Stimulated activated CD8-positive, alpha-beta memory T cell treated with anti-CD3 and anti-CD28 coated beads, Interleukin-2, amount 100 ng/mL, for 1 hour (primary cell): Measurements from ENCODE around the gene SLF1.
"Not testable (repeated sequence)": the region's sequence is repeated elsewhere in the genome, so short reads cannot be mapped to it uniquely, and the experiment has no call there.

Experiments
- DNase-seq, 2 donors: peaks; one replicate each; pipeline ENCODE4 v3.0.0-alpha.2; 2020; ENCODE audit warnings: low read depth in 2 of 2

The SLF1 gene

DNA sequence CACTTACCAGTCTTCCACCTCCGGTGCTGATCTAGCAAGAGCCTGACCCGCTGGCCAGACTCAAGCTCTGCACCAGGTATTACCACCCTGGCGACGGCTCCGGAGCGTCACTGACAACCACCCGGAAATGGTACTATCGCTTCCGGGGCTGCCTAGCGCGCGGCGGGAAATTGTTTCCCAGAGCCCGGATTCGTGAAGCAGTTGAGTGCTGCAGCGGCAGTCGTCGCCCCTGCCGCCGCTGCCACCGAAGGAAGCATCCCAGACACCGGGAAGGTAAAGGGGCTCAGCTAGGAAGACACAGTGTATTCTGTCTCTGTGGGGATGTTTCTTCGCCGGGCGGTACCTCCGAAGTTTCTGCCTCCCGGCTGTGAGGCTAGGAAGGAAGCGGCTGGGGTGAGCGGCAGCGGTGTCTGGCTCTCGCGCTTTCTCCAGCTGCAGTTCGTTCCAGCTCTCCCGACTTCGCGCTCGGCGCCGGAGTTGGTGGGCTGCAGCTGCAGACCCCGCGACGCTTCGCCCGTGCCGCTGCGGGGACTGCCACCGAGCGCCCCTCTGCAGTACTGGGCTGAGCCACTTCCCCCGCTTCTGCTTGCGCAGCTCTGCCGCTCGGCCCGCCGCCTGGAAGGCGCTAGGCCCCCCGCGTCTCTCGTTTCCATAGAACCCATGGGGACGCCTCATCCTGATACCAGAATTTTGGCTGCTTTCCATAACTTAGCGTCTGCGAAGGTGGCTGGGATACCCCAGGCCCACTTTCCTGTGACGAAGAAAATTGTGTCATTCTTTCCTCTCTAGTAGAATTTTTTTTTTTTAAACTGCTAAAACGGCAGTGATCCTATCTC, at the start of gene SLF1, which contains the start of gene KIAA0825:
Gene SLF1 (plus strand): TSS at position 177 of the 836 bp plus-strand sequence. CDS start 10,142 bp downstream, outside the sequence.
Gene KIAA0825 (minus strand): TSS at position 112 of the 836 bp plus-strand sequence. CDS start 81,478 bp downstream, outside the sequence.
- DNase-seq: peak; percentile 70 to 75

- DNase-seq: no peak
These were observed 47.1 kb upstream of the SLF1 start for GRCh38 chr5:94571415-94571814.

DNA sequence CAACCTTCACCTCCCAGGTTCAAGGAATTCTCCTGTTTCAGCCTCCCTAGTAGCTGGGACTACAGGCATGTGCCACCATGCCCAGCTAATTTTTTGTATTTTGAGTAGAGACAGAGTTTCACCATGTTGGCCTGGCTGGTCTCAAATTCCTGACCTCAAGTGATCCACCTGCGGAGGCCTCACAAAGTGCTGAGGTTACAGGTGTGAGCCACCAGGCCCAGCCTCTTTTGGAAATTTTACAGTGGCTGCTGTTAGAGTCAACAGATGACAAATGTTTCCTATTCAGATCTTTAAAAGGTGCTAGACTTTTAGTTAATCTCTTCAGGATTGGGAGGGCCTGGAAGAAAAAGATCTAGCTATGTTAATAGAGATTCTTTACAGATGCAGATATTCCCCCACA, 45.1 kb upstream of the SLF1 start:
- not testable (repeated sequence) for DNase-seq

- no peak for DNase-seq
These were observed 43.3 kb upstream of the SLF1 start for GRCh38 chr5:94575196-94575595.

- DNase-seq: no peak
These were observed 40.8 kb upstream of the SLF1 start for GRCh38 chr5:94577466-94578245.

- no peak for DNase-seq
These were observed 23.1 kb upstream of the SLF1 start for GRCh38 chr5:94595281-94595840.

GRCh38 chr5:94613583-94613982, 4.9 kb upstream of the SLF1 start:
- no peak for DNase-seq

GRCh38 chr5:94614156-94614805, 4.2 kb upstream of the SLF1 start:
- no peak for DNase-seq

- no peak for DNase-seq
These were observed 2.6 kb upstream of the SLF1 start for GRCh38 chr5:94615862-94616261.

- no peak for DNase-seq
These were observed 408 bp upstream of the SLF1 start for GRCh38 chr5:94618029-94618492.

DNA sequence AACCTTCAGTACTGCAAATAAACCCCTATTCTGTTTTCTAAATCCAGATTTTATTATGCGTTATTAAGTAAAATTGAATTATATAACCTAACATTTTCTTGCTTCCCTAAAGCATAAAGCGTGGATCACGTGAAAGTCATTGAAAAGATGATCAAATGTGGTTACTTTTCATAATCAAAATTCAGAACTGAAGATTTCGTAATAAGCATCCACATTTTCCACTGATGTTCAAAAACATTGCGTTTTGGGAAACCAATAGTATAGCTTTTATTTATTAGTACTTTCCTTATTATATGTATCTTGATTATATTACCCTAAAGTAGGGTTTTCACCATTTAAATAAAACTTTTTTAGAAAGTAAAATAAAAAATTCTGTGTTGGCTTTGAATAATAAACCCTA, 1.8 kb downstream of the SLF1 start:
- no peak for DNase-seq

DNA sequence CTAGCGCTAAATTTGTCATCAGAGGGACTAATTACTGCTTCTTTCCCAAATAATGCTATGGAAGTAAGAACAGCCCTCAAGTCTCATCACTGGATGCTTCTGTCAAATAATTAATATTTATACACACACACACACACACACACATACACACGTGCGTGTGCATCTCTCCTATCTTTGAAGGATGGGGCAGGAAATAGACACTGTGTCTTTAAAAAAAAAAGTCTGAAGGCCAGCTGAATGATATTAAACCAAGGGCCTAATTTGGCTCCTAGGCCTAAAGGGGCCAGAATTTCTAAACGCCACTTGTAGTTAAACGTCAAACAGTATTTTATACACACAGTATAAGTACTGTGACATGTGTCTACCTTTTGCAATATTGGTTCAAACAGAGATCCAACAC, 3.3 kb downstream of the SLF1 start:
- no peak for DNase-seq

DNA sequence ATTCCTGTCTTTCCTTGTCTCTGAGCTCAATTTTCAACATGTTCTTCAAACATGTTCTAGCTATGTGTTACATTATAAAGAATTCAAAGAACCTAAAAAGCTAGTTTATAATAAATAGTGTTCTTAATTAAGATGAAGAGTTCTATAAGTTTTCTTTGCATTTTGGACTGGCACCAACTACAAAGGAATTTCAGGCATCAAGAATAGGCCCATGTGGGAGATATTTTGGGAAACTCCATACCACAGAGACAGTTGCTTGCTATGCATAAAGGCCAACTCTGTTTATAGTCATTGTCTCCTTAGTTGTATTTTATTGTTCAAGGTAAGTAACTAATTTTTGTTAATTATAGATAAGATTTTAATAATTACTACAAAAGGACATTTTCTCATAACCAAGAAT, 4.5 kb downstream of the SLF1 start:
- no peak for DNase-seq

DNA sequence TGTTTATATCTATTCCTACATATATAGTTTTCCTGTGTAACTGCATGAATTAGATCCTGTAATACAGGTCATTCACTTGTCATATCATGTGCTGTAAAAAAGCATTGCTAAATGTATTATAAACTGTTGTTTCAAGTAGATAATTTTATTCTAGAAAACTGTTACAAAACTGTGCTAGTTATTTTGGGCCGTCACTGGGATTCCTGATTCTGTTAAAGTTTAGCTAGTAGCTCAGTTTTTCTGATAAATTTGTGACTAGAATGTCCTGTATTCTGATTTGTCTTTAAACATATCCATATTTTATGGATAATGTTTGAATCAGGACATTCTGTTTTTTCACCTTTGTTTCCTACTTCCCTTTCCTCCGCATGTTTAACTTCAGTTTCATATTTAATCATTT, 5.4 kb downstream of the SLF1 start:
- no peak for DNase-seq

GRCh38 chr5:94627191-94627590, 8.7 kb downstream of the SLF1 start:
- DNase-seq: no peak

GRCh38 chr5:94632024-94632423, 13.6 kb downstream of the SLF1 start:
- no peak for DNase-seq

DNA sequence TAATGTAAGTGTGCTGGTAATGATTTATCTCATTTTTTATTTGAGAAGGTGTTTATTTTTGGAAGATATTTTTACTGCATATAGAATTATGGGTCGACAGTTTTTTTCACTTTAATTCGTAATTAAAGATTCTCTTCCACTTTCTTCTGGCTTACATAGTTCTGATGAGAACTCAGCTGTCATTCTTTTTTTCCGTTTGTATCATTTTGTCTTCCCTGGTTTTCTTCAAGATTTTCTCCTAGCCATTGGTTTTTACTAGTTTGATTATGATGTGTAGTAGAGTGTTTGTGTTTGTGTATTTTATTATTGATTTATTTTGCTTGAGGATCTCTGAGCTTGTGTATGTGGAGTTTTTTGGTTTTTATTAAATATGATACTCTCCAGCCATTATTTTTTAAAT, 21.7 kb downstream of the SLF1 start:
- DNase-seq: no peak

GRCh38 chr5:94645053-94645452, 26.6 kb downstream of the SLF1 start:
- DNase-seq: no peak

GRCh38 chr5:94646758-94647157, 28.3 kb downstream of the SLF1 start:
- no peak for DNase-seq

DNA sequence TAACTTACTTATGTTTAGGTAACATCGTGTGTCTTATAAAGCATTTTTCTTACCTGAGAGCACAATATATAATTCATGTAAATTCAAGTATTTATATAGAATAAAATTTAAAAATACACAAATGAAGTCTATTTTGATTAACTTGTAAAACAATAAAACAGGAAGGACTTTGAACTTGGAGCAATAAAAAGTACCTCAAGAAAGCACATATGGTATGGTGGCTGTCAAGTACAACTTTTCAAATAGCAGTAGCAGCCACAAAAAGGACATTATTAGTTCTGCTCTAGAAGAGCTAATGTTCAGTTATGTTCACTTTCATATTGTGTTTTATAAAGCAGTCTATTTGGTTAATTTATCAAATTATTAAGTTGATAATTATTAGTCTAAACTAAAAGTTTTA, 31.4 kb downstream of the SLF1 start:
- DNase-seq: no peak

DNA sequence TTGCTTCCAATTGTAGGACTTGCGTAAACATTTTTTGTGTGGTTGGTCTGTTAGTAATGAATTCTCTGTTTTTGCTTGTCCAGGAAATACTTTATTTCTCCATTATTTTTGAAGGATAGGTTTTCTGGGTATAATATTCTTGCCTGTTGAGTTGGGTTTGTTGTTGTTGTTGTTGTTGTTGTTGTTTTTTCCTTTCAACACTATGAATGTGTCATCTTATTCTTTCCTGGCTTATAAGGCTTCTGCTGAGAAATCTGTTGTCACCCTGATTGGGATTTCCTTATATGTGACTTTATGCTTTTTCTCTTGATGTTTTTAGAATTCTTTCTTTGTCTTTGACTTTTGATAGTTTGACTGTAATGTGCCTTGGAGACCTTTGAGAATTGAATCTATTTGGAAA, 39.8 kb downstream of the SLF1 start:
- no peak for DNase-seq

DNA sequence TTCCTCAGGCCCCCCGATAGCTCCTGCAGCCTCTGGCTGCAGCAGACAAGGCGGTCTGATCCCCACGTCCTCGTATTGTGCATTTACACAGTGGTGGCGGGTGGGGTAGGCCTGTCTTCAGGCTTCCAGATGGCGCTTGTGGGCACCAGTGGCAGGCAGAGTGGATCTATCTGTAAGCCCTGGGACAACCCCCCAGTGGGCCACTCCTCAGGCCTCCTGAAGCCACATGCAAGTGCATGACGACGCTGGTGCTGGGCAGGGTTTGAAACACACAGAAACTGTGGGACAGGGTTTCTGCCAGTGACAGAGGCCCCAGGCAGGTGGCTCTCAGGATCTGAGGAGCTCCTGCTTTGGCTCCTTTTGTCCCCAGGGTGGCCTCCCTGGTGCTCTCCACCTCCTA, 42.0 kb downstream of the SLF1 start:
- no peak for DNase-seq
